GM19025 (cell line): ENCODE measurements around the gene ITGB4.
"Not testable (repeated sequence)": the region's sequence is repeated elsewhere in the genome, so short reads cannot be mapped to it uniquely, and the experiment has no call there.

Source experiments
- ATAC-seq: cut with Tn5 transposase; IDR thresholded peaks from one replicate; pipeline ENCODE4 v1.9.1; 2021; ENCODE audit warnings: mild to moderate bottlenecking, low read depth, moderate library complexity; ENCODE audit not compliant: unreplicated experiment

Gene ITGB4

GRCh38 chr17:75751676-75752404 is 30.6 kb downstream of the ITGB4 start:
- no peak for ATAC-seq

DNA sequence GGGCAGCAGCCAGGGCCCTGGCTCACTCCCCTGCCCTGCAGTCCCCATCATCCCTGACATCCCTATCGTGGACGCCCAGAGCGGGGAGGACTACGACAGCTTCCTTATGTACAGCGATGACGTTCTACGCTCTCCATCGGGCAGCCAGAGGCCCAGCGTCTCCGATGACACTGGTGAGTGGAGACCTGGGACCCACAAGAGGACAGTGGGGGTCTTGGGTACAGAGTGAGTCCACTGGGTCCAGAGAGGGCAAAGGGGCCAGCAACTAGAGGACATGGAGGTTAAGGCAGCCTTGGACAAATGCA is 31.1 kb downstream of the ITGB4 start:
- no peak for ATAC-seq

DNA sequence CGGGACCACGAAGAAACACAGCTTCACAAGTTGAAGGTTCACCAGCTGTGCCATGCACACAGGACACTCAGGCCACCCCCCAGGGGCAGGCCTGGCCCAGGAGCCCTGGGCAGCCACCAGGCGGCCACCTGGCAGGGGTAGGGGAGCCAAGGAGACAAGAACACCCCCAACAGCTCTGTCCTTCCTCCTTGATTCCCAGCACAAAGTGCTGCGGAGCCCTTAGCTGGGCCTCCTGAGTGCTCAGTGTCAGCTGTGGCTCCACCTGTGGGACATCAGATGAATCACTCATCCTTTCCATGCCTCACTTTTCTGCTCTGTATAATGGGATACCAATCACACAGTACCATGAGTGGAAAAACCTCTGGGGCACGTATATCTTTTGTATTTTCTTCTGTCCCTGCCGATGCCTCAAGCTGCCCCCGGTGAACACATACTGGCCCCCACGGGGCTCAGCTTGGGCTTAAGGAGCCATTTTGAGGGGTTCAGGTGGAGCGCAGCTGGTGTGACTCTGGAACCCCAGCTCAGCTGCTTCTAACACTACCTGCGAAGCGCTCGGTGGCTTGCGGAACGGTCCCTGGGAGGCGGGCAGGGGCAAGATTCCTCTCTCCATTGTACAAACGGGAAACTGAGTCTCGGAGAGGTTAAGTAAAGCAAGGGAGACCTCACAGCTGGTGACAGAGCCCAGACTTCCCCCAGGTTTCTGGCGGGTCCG is 31.7 kb downstream of the ITGB4 start:
- no peak for ATAC-seq

- ATAC-seq, result peak; percentile 44
Measured at GRCh38 chr17:75753514-75754377, 32.5 kb downstream of the ITGB4 start.

GRCh38 chr17:75754378-75755204 is 33.3 kb downstream of the ITGB4 start:
- no peak for ATAC-seq

DNA sequence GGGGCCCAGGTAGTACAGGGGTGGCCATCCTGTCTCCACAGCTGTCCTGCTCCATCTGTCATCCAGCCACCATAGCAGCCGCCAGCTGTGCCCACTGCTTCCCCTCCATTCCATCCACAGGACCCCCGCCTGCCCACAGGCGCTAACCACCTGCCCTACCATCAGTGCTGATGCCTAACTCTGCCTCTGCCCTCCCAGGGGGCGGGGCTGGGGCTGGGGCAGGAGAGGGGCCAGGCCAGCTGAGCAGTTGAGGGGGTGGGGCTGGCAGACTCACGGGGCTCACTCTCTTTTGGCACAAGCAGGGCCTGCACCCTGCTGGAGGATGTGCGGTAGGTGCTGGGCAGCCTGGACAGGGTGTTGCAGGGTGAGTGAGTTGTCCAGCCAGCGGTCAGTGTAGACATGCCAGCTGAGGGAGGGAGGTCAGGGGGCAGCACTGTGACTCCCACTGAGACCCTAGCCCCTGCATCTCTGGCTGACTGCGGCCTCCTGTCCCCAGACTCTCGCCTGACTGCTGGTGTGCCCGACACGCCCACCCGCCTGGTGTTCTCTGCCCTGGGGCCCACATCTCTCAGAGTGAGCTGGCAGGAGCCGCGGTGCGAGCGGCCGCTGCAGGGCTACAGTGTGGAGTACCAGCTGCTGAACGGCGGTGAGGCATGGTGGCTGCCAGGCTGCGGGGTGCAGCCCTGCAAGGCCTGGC is 34.1 kb downstream of the ITGB4 start:
- no peak for ATAC-seq

- ATAC-seq, result no peak
Measured at GRCh38 chr17:75755990-75756389, 34.7 kb downstream of the ITGB4 start.

DNA sequence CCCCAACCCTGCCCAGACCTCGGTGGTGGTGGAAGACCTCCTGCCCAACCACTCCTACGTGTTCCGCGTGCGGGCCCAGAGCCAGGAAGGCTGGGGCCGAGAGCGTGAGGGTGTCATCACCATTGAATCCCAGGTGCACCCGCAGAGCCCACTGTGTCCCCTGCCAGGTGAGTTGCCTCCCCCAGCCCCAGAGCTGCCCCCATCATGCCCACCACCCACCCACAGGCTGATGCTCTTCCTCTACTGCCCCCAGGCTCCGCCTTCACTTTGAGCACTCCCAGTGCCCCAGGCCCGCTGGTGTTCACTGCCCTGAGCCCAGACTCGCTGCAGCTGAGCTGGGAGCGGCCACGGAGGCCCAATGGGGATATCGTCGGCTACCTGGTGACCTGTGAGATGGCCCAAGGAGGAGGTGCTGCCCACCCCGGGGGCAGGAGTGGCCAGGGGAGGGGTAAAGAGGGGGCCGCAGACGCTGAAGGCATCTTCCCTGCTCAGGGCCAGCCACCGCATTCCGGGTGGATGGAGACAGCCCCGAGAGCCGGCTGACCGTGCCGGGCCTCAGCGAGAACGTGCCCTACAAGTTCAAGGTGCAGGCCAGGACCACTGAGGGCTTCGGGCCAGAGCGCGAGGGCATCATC is 35.3 kb downstream of the ITGB4 start:
- no peak for ATAC-seq

DNA sequence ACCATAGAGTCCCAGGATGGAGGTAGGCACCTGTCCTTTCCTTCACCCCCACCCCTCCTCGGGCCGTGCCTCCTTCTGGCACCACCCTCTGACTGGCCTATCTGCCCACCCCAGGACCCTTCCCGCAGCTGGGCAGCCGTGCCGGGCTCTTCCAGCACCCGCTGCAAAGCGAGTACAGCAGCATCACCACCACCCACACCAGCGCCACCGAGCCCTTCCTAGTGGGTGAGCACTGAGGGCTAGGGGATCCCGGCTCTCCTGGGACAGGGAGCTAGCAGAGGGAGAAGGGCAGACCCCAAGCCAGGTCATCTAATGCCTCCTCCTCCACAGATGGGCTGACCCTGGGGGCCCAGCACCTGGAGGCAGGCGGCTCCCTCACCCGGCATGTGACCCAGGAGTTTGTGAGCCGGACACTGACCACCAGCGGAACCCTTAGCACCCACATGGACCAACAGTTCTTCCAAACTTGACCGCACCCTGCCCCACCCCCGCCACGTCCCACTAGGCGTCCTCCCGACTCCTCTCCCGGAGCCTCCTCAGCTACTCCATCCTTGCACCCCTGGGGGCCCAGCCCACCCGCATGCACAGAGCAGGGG is 35.9 kb downstream of the ITGB4 start:
- ATAC-seq, result no peak

- no peak for ATAC-seq
Measured at GRCh38 chr17:75758131-75758905, 37.1 kb downstream of the ITGB4 start.

DNA sequence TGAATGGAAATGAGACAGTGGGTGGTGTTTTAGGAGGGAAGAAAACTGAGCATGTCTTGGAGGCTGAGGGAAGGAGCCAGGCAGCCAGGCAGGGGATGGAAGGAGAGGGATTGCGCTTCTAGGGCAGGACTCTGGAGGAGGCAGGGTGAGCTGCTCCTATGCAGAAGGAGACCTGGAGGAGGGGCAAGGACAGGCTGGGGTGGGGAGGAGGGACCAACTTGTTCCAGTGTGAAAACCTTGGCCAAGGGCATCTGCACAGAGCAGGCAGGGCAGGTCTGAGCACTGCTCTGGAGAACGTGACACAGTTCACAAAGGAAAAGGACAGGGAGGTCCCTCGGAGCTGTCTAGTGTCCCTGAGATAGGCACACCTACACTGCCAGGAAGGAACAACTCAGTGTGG is 38.2 kb downstream of the ITGB4 start:
- no peak for ATAC-seq

- ATAC-seq, result not testable (repeated sequence)
Measured at GRCh38 chr17:75759978-75760640, 38.9 kb downstream of the ITGB4 start.

- no peak for ATAC-seq
Measured at GRCh38 chr17:75762513-75763268, 41.4 kb downstream of the ITGB4 start.

DNA sequence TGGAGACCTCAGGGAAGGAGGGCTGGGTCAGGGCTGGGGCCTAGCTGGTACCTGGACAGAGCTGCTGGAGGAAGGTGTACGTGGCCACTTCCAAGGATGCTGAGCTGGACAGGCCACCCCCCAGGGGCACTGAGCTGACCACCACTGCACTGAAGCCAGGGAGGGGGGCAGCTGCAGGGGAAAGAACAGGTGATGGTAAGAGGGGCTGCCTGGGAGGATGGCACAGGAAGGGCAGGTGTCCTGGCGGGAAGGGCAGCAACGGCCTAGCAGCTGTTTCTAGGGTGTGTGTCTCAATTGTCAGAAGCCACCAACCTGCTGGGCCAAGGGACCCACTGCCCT is 42.0 kb downstream of the ITGB4 start:
- ATAC-seq, result no peak

GRCh38 chr17:75763613-75764416 is 42.6 kb downstream of the ITGB4 start:
- no peak for ATAC-seq

DNA sequence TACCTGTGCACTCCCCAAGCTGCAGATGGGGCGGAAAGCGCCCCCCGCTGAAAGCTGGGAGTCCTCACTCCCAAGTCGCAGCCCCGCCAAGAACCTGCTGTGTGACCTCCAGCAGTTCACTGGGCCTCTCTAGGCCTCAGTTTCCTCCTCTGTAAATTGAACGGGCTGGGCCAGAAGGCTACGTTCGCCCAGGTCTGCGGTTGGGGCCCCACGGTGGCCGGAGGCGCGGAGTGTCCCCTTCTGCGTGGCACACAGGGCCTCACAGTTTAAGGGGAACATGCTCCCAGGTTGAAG is 43.1 kb downstream of the ITGB4 start:
- ATAC-seq, result no peak
